GM19099 (cell line): Measurements from ENCODE around the gene GBP5.

Source experiments
- POLR2A ChIP-seq: IDR thresholded peaks from 3 replicates; pipeline ENCODE4 v1.6.1; 2011; ENCODE audit warnings: low read depth; ENCODE audit not compliant: insufficient read length; ENCODE audit errors: extremely low read depth

The GBP5 gene, protein sequence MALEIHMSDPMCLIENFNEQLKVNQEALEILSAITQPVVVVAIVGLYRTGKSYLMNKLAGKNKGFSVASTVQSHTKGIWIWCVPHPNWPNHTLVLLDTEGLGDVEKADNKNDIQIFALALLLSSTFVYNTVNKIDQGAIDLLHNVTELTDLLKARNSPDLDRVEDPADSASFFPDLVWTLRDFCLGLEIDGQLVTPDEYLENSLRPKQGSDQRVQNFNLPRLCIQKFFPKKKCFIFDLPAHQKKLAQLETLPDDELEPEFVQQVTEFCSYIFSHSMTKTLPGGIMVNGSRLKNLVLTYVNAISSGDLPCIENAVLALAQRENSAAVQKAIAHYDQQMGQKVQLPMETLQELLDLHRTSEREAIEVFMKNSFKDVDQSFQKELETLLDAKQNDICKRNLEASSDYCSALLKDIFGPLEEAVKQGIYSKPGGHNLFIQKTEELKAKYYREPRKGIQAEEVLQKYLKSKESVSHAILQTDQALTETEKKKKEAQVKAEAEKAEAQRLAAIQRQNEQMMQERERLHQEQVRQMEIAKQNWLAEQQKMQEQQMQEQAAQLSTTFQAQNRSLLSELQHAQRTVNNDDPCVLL

DNA sequence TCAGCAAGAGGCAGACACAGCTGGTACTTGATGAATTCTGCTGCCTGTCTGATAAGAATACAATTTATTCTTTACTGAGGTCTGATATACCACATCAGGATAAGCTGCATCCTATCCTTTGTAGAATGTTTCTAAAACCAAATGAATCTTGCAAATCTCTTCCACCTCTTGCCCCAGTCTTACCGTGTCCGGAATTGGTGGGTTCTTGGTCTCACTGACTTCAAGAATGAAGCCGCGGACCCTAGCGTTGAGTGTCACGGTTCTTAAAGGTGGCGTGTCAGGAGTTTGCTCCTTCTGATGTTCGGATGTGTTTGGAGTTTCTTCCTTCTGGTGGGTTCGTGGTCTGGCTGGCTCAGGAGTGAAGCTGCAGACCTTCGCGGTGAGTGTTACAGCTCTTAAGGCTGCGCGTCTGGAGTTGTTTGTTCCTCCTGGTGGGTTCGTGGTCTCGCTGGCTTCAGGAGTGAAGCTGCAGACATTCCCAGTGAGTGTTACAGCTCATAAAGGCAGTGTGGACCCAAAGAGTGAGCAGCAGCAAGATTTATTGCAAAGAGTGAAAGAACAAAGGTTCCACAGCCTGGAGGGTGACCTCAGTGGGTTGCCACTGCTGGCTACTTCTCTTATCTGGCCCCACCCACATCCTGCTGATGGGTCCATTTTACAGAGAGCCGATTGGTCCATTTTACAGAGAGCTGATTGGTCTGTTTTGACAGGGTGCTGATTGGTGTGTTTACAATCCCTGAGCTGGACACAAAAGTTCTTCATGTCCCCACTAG lies at the start of gene GBP5:
Gene GBP5 (minus strand): TSS at position 592 of the 773 bp plus-strand sequence. CDS start 3,305 bp downstream, outside the sequence.
- peak; percentile 51 for TF ChIP-seq POLR2A

DNA sequence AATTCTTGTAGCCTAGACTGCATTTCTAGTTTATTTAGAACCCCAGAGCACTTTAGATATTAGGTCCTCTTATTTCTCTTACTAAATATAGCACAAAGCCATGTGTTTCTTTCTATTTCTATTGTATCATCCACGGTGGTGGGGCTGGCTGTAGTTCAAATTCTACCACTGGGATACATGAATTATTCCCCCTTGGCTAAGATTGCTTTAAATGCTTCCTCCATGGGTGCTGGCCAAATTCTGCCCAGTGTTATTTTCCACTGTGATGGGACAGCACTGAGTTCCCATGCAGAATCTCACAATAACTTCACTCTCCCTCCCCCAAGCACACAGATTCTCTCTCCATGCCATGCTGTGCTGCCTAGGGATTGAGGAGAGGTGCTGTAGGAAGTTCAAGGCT lies 49.7 kb upstream of the GBP5 start:
- no peak for TF ChIP-seq POLR2A

DNA sequence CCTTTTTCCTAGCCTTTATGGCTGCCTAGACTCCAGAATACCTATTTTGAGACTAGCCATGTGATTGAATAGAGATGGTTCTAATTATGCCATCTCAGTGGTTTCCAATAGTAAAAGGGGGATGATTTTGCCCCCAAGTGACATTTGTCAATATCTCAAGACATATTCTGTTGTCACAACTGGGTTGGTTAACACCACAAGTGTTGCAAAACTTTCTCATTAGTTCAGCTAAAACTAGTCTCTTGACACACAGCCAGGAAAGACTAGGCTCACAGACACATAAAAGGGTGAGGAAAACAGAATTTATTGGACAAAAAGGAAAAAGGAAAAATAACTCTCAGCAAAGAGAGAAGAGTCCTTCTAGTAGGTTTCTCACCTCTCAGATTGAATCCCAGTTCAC lies 39.9 kb upstream of the GBP5 start:
- no peak for TF ChIP-seq POLR2A

DNA sequence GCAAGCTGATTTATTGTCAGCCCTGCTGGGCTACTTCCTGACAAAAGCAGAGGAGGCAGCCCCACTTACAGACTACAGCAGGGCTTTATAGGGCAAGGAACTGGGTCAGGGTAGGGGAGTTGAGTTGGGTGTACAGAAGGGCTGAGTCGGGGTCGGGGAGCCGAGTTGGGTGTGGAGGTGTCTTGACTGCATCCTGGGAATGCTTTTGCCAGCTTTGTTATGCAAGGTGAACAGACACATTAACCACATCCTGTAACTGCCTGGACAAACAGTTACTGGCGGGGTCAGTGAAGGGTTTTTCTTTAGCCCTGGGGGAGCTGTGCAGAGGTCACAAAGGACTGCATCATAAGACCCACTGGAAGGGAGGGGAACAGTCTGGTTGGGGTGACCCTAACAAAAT lies 39.1 kb upstream of the GBP5 start:
- TF ChIP-seq POLR2A, result no peak

DNA sequence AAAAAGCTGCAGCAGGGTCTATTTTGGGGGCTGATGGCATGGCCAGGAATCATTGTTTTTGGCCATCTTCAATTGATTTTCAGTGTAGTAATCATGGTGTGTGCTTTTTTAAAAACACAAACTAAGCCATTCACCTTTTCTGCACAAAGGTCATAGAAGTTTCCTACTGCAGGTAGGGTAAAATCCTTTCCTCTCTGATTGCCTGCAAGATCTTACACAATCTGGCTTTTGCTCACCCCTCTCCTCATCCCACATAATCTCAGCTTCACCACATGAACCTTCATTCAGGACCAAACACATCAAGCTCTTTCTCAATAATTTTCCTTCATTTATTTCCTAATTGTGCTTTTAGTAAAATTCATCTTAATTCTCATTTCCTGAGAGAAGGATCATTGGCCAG lies 38.3 kb upstream of the GBP5 start:
- no peak for TF ChIP-seq POLR2A

DNA sequence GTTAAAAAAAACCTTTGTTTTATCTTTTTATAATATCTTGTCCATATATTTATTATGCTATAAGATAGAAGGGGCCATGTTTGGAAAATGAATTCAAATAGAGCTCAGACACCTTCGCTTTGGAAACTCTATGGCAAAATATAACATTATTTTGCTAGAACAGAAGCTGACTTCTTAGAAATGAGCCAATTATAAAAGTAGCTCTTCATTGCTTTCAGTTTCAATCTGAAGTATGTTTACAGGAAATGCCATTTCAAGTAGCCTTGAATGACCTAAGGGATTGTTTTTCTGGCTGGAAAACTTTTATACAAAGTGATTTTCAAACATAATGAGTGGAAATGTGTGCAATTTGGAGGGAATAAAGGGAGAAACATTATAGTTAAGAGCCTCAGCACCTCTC lies 37.8 kb upstream of the GBP5 start:
- TF ChIP-seq POLR2A, result no peak

DNA sequence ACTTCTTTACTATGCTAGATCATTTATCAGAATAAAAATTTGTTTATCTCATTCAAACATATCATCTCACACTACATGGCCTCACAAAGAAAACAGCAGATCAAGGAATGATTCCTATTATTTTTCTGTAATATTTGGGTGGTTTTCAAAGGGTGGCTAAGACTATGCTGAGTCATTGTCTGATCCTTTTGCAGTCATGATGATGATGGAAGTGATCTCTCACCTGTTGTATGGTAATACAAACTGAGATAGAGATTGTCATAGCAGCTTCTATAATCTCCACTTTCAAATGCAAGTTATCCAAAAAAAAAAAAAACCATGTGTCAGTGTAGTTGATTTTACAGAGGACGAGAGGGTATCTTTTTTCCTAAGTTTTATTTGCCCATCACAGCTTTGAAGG lies 37.2 kb upstream of the GBP5 start:
- no peak for TF ChIP-seq POLR2A

DNA sequence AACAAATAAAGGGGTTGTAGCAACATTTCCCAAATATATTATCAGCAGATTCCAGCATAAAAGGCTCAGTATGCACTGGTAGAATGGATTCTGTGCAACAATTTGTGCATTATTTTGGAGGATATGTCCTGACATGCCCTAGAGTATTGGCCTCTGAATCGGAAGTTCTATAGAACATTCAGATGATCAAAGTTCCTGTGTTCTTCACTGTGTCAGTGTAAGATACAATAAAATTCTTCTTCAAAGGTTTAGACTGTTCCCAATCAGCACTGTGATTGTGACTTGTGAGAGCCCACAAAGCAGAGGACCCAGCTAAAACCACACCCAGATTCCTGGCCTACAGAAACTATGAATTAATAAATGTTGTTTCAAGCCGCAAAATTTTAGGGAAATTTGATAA lies 33.6 kb upstream of the GBP5 start:
- TF ChIP-seq POLR2A, result no peak

DNA sequence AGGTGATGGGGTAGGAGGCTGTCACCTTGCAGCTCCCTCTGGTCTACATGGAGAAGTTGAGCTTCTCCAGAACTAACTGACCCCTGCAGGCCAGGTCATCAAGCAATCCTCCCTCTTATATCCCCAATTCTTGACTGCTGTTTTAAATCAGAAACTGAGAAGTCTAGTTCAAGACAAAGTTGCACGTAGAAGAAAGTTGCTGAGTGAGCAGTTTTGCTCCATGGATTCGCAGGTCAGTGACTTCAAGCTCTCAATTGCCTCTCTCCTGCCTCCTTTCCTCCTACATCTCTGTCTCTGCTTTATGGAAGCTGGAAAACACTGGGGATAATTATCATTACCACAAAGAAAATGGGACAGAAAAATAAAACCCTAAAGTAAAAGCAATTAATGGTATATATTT lies 32.8 kb upstream of the GBP5 start:
- TF ChIP-seq POLR2A, result no peak

DNA sequence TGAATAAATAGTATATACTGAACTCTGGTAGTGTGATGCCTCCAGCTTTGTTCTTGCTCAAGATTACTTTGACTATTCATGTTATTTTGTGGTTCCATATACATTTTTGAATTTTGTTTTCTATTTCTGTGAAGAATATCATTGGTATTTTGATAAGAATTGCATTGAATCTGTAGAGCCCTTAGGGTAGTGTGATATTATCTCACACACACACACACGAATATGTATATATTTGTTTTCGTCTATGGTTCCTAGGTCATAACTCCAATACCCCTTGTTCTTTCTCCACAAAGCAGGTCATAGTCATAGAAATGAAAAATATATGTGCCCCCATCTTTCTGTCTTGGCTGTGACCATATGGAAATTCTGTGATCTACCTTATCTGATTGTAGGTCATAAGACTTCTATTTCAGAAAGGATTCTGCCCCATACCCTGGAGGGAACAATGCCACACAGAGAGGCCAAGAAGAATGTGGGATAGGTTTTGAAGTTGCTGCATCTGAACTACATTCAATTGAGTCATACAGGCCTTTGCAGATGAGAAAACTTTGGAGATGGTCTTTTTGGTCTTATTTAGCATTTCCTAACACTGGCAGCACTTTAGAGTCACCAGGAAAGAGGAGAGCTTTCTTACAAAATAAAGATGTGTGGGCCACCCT lies 32.0 kb upstream of the GBP5 start:
- TF ChIP-seq POLR2A, result no peak

DNA sequence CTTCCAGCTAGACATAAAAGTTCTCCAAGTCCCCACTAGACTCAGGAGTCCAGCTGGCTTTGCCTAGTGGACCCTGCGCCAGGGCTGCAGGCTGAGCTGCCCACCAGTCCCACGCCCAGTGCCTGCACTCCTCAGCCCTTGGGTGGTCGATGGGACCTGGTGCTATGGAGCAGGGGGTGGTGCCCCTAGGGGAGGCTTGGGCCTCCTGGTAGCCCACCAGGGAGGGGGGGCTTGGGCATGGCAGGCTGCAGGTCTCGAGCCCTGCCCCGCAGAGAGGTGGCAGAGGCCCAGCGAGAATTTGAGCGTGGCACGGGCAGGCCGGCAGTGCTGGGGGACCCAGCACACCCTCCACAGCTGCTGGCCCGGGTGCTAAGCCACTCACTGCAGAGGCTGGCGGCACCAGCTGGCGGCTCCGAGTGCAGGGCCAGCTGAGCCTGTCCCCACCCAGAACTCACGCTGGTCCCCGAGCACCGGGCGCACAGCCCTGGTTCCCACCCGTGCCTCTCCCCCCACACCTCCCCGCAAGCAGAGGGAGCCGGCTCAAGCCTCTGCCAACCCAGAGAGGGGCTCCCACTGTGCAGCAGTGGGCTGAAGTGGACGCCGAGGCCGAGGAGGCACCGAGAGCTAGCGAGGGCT lies 30.2 kb upstream of the GBP5 start:
- no peak for TF ChIP-seq POLR2A

DNA sequence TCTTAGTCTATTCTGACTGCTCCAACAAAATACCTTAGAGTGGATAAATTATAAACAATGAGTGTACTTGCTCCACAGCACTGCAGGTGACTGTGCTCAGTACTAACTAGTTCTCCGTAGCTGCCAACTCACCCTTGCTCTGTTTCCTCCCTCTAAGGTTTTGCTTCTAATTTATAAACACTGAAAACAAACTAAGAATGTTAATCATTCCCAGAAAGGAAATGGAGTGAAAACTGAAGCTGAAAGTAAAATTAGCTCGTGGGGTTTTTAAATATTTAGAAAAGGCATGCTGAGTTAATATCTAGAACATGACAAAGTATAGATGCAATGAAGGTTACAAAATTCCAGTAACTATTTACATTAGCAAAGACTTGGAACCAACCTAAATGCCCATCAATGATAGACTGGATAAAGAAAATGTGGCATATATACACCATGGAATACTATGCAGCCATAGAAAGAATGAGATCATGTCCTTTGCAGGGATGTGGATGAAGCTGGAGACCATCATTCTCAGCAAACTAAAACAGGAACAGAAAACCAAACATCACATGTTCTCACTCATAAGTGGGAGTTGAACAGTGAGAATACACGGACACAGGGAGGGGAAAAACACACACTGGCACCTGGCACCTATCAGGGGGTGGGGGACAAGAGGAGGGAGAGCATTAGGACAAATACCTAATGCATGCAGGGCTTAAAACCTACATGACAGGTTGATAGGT lies 27.2 kb upstream of the GBP5 start:
- peak; percentile 20 for TF ChIP-seq POLR2A

DNA sequence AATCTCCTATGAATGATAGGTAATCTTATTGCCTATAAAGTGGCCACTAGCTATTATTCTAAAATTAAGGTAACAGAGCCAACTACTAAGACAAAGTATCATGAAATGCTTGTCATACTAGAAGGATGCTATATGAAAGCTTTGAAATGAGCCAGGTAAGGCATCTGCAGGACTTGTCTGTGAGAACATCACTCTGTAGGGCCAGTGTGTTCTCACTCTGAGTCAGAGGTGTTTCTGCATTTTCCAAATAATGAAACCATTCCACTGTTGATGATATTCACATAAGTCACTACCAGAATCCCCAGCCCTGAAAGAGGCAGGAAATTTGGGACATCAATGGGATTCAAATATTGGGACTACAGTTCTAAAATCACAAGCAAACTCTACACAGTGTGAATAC lies 25.8 kb upstream of the GBP5 start:
- TF ChIP-seq POLR2A, result no peak

DNA sequence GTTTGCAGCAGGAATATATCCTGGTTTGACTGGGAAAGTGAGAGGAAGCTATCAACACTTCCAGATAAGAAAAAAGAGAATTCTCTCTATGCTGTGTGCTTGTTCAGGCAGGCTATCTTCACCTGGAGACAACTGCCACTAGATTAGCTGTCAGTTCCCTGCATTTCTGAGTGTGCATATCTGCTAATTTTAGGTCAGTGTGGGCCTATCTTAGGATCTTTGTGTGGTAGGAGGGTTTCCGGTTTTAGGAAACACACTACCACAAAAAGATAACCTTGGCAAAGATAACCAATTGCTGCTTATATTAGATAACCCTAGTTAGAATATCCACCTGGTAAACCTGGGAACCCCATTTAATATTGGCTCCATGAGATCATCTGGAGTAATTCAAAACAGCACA lies 22.5 kb upstream of the GBP5 start:
- TF ChIP-seq POLR2A, result no peak

DNA sequence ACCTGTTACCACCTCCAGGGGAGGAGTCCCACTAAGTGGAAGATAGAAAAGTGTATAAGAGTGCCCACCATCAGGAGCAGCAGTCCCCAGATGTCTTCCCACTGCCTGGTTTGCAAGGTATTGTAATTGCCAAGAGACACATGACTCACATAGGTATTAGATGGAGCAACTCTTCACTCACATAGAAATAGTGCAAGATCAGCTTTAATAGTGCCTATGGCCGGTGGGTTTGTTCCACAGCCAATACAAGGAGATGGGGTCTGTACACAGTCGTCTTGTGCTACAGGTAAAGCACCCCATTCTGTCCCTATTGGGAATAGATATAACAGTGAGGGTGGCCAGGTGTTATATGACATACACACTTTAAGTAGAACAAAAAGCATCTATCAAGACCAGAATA lies 18.6 kb upstream of the GBP5 start:
- TF ChIP-seq POLR2A, result no peak

DNA sequence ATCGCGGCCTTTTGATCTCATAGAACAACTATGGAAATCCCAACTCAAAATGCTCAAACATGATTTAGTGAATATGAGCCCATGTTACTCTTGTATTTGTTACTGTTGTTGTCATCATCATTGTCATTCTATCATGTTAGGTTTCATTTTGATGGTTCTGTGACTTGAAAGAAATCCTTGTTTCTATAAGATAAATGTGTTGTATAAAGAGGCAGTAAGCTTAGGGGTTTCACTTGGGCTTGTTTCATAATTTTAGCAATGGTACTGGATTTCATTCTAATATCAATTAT lies 15.3 kb upstream of the GBP5 start:
- no peak for TF ChIP-seq POLR2A
